ENCODE results near the gene AK8. TPM values are rescaled to one million over a fixed set of nuclear protein-coding genes. Genes with fewer than 3 reads are reported as not detected.

The AK8 gene
- total and polyA plus RNA-seq, 7 donors: 0.10 TPM; not detected in 6

DNA sequence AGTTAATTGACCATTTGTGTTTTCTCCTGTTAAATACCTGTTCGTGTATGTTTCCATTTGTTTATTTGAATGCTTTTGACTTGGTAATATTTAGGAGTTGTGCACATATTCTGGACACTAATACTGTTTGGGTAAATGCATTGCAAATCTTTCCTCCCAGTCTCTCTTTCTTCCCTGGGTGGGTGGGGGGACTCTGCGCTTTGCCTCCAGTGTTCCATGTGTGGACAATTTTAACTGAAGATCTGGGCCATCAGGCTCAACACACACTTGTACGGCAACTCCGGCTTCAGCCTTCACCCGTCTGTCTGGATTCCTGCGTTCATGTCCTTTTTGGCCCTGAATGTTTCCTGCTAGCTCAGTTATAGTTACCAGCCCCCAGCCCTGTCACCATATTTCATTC is 167.8 kb downstream of the AK8 start:
- Histone ChIP-seq H3K4me1 (no peaks in the 10 kb centered on the region), H3K27ac (no peak overlapping the region), H3K9me3 (no peaks in the 10 kb centered on the region), H3K27me3 (ENCODE audit: insufficient read depth in 3 of 3, low read length in 2 of 3) (peaks cover 0 to 20% (median 2%) of the 10 kb centered on the region in 3 donors), H3K36me3 (ENCODE audit: insufficient read depth in 1 of 2, low read depth in 1 of 2) (no peaks in the 10 kb centered on the region), H3K4me3 (no peak overlapping the region)
- intact Hi-C loops (cut with DNase I): no loop called here
- no peak for ATAC-seq
- TF ChIP-seq, protein P1, sequence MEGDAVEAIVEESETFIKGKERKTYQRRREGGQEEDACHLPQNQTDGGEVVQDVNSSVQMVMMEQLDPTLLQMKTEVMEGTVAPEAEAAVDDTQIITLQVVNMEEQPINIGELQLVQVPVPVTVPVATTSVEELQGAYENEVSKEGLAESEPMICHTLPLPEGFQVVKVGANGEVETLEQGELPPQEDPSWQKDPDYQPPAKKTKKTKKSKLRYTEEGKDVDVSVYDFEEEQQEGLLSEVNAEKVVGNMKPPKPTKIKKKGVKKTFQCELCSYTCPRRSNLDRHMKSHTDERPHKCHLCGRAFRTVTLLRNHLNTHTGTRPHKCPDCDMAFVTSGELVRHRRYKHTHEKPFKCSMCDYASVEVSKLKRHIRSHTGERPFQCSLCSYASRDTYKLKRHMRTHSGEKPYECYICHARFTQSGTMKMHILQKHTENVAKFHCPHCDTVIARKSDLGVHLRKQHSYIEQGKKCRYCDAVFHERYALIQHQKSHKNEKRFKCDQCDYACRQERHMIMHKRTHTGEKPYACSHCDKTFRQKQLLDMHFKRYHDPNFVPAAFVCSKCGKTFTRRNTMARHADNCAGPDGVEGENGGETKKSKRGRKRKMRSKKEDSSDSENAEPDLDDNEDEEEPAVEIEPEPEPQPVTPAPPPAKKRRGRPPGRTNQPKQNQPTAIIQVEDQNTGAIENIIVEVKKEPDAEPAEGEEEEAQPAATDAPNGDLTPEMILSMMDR (IDR thresholded peaks at IDR 0.05): no peak
- DNase-seq: no peak
- 74 to 81% (median 75%) methylated on average over 6 of the region's 6 CpGs for WGBS, 3 donors

DNA sequence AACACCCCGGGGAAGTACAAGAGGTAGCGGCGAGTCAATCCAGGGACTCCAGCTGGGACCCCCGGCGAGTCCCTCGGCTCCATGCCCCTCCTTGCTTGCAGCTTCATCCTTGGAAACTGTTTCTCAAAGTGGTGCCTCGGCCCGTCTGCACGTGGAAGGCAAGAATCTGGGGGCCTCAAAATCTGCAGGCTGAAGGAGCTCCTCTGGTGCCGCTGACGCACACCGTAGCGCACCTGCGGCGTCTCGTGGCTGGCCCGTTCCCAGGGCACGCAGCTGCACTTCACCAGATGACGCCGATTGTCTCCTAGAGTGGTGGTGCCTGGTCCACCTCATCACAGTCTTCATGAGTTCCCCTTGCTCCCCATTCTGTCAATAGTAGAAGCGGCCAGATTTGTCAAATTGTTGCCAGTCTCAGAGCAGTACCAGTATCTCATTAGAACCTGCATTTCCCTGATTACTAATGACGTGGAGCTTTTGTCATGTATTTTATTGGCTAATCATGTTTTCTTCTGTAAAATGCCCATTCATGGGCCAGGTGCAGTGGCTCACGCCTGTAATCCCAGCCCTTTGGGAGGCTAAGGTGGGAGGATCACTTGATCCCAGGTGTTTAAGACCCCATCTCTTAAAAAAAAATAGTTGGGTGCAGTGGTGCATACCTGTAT is 169.2 kb downstream of the AK8 start:
- WGBS, 3 donors: 82 to 86% (median 84%) methylated on average over 23 of the region's 23 CpGs

DNA sequence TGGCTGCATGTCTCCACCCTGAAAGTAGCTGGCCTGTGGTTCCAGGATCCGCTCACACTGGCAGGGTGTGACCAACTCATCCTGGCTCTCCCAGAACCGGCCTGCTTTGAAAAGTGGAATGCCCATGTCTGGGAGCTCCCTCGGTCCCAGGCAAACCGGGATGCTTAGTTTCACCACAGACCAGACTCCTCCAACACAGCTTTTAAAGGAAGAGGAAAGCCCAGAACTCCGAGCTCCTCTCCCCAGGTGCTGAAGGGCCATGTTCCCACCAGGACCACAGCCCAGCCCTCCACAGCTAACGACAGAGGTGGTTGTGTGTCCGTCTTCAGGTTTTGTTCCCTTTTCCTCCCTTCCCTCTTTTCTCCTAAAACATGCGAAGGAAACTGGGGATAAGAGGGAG is 169.8 kb downstream of the AK8 start:
- DNase-seq (no peak), ATAC-seq (no peak)
- no peaks in the 10 kb centered on the region for H3K9me3 ChIP-seq
- H3K36me3 ChIP-seq (ENCODE audit: insufficient read depth in 1 of 2, low read depth in 1 of 2): no peaks in the 10 kb centered on the region
- 76 to 79% (median 79%) methylated on average over 8 of the region's 8 CpGs for WGBS, 3 donors
- no peak overlapping the region for H3K27ac ChIP-seq
- H3K4me1 ChIP-seq: no peaks in the 10 kb centered on the region
- TF ChIP-seq, protein P1 (IDR thresholded peaks at IDR 0.05): no peak
- peaks cover 0 to 20% (median 2%) of the 10 kb centered on the region in 3 donors for H3K27me3 ChIP-seq (ENCODE audit: insufficient read depth in 3 of 3, low read length in 2 of 3)
- intact Hi-C loops (cut with DNase I): no loop called here
- H3K4me3 ChIP-seq: no peak overlapping the region

More for the DNA sequence above, 169.2 kb downstream of the AK8 start:
- no peaks in the 10 kb centered on the region for H3K9me3 ChIP-seq
- H3K36me3 ChIP-seq (ENCODE audit: insufficient read depth in 1 of 2, low read depth in 1 of 2): no peaks in the 10 kb centered on the region
- intact Hi-C loops (cut with DNase I): no loop called here
- peaks cover 0 to 20% (median 2%) of the 10 kb centered on the region in 3 donors for H3K27me3 ChIP-seq (ENCODE audit: insufficient read depth in 3 of 3, low read length in 2 of 3)
- no peak for DNase-seq
- TF ChIP-seq, protein P1 (IDR thresholded peaks at IDR 0.05): no peak
- no peak overlapping the region for H3K4me3 ChIP-seq
- no peaks in the 10 kb centered on the region for H3K4me1 ChIP-seq
- ATAC-seq: no peak
- no peak overlapping the region for H3K27ac ChIP-seq

DNA sequence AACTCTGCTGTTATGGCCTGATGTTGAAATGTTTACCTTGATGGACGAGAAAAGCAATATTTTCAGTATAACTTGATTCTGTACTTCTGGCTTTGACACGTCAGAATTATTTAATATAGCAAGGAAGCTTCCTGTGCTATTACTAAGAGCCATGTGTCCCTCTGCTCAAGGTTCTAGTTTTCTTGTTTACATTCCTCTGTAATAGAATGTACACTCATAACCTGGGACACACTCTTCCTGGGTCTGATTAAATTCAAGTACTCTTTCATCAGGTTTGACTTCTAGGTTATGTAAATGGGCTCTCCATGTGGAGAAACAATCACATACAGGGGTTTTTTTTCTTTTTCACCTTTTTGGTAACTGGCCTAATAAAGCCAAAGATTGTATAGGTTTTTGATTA is 174.7 kb downstream of the AK8 start:
- H3K27me3 ChIP-seq (ENCODE audit: insufficient read depth in 3 of 3, low read length in 2 of 3): peaks cover 0 to 15% (median 0%) of the 10 kb centered on the region in 3 donors
- H3K9me3 ChIP-seq: peaks cover 2% of the 10 kb centered on the region
- no peak overlapping the region for H3K27ac ChIP-seq
- H3K4me1 ChIP-seq: no peaks in the 10 kb centered on the region
- no peak overlapping the region for H3K4me3 ChIP-seq
- H3K36me3 ChIP-seq (ENCODE audit: insufficient read depth in 1 of 2, low read depth in 1 of 2): no peaks in the 10 kb centered on the region
- DNase-seq (no peak), ATAC-seq (no peak)
- intact Hi-C loops (cut with DNase I): no loop called here
- TF ChIP-seq, protein P1 (IDR thresholded peaks at IDR 0.05): no peak
- WGBS, 3 donors: 46 to 62% (median 55%) methylated on average over 2 of the region's 2 CpGs

DNA sequence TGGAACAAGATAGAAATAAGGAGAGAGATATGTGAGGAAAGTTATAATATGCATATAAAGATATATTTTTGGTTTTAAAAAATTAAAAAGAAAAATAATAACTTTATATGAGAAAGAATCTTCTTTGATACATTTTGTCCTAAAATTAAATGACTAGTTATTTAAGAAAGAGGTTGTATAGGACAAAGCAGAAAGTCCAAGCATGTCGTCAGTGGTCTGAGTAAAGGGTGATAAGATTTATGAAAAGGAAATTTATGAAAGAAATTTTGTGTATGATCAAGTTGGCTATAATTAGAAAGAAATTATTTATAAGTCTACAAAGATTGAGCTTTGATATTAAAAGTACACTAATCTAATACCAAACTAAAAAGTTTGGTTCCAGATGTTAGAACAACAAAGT is 175.8 kb downstream of the AK8 start:
- Histone ChIP-seq H3K27ac (no peak overlapping the region), H3K4me1 (no peaks in the 10 kb centered on the region), H3K27me3 (ENCODE audit: insufficient read depth in 3 of 3, low read length in 2 of 3) (peaks cover 0 to 15% (median 0%) of the 10 kb centered on the region in 3 donors), H3K9me3 (peaks cover 13% of the 10 kb centered on the region), H3K4me3 (no peak overlapping the region), H3K36me3 (ENCODE audit: insufficient read depth in 1 of 2, low read depth in 1 of 2) (no peaks in the 10 kb centered on the region)
- TF ChIP-seq, protein P1 (IDR thresholded peaks at IDR 0.05): no peak
- DNase-seq: no peak
- 0 to 35% (median 2%) methylated on average over 1 of the region's 1 CpG for WGBS, 3 donors
- no peak for ATAC-seq
- intact Hi-C loops (cut with DNase I): no loop called here
